EH (cell line): ENCODE data around the gene AP1M1.
A peak's percentile ranks its signal among the peaks of the same experiment; 100 is the strongest.

Source experiments
- DNase-seq: peaks from one replicate; pipeline ENCODE4 v3.0.0-alpha.2; 2015; ENCODE audit warnings: low read depth

The AP1M1 gene

GRCh38 chr19:16233081-16233776 lies 35.5 kb downstream of the AP1M1 start:
- DNase-seq = no peak

- no peak for DNase-seq
These were observed 36.3 kb downstream of the AP1M1 start for GRCh38 chr19:16233836-16234551.

GRCh38 chr19:16234552-16235445 lies 37.1 kb downstream of the AP1M1 start:
- no peak for DNase-seq

- DNase-seq = no peak
These were observed 38.3 kb downstream of the AP1M1 start for GRCh38 chr19:16235811-16236652.

- peak; percentile 58 for DNase-seq
These were observed 46.4 kb downstream of the AP1M1 start for GRCh38 chr19:16244091-16244490.

- peak; percentile 76 for DNase-seq
These were observed 49.9 kb downstream of the AP1M1 start for GRCh38 chr19:16247353-16248182.

GRCh38 chr19:16248380-16249023 lies 50.8 kb downstream of the AP1M1 start:
- no peak for DNase-seq

- DNase-seq = peak; percentile 40
These were observed 52.2 kb downstream of the AP1M1 start for GRCh38 chr19:16249826-16250404.

GRCh38 chr19:16252459-16253205 lies 54.9 kb downstream of the AP1M1 start:
- DNase-seq = no peak

- no peak for DNase-seq
These were observed 57.2 kb downstream of the AP1M1 start for GRCh38 chr19:16254851-16255408.

- DNase-seq = no peak
These were observed 59.8 kb downstream of the AP1M1 start for GRCh38 chr19:16257509-16258002.

- no peak for DNase-seq
These were observed 60.8 kb downstream of the AP1M1 start for GRCh38 chr19:16258440-16258903.

GRCh38 chr19:16259385-16260159 lies 61.9 kb downstream of the AP1M1 start:
- DNase-seq = no peak

GRCh38 chr19:16260160-16260811 lies 62.6 kb downstream of the AP1M1 start:
- no peak for DNase-seq

- DNase-seq = no peak
These were observed 63.1 kb downstream of the AP1M1 start for GRCh38 chr19:16260812-16261161.

GRCh38 chr19:16261584-16262368 lies 64.1 kb downstream of the AP1M1 start:
- DNase-seq = no peak
